Bronchial epithelial cell (primary cell): ENCODE measurements around the gene CCNYL1. TPM values are rescaled to one million over a fixed set of nuclear protein-coding genes. Genes with fewer than 3 reads are reported as not detected.

ENCODE experiments used
- DNase-seq: peaks from one replicate; pipeline ENCODE4 v3.0.0-alpha.2; 2010; ENCODE audit warnings: low read depth
- FAIRE-seq: peaks from 2 replicates; lab custom pipeline; 2011; peaks lifted over from hg19 to GRCh38; lab: Jason Lieb, UNC
- H3K27me3 ChIP-seq: 2 replicates; pipeline ENCODE4 v1.5.1; 2011; ENCODE audit warnings: low read length; ENCODE audit not compliant: control insufficient read depth, insufficient read depth
- H3K36me3 ChIP-seq: 2 replicates; pipeline ENCODE4 v1.5.1; 2011; ENCODE audit warnings: low read length; ENCODE audit not compliant: control insufficient read depth, insufficient read depth
- H3K4me3 ChIP-seq: 2 replicates; pipeline ENCODE4 v1.5.1; 2011; ENCODE audit warnings: mild to moderate bottlenecking, low read depth, low read length, control low read depth
- CTCF ChIP-seq: IDR thresholded peaks from 2 replicates; pipeline ENCODE4 v1.5.1; 2011; ENCODE audit warnings: mild to moderate bottlenecking, moderate library complexity, low read length, control low read depth, inconsistent platforms; ENCODE audit not compliant: insufficient read depth, severe bottlenecking
- total RNA-seq: library from RNA; depleted of rRNA; stranded (reverse); fragments of >200 nt; gene quantifications from 2 replicates; pipeline ENCODE4 v1.2.1, GENCODE V29; 2014

Gene CCNYL1
- total RNA-seq, 1 donor from 2014 or later, result 5.5 TPM

GRCh38 chr2:207777124-207777523, 65.7 kb downstream of the CCNYL1 start:
- DNase-seq (no peak), FAIRE-seq (no peak)
- no peak for TF ChIP-seq CTCF

GRCh38 chr2:207778298-207778882, 67.0 kb downstream of the CCNYL1 start:
- no peaks in the 10 kb centered on the region for H3K36me3 ChIP-seq
- TF ChIP-seq CTCF, result no peak
- no peak for FAIRE-seq

More at GRCh38 chr2:207777124-207777523, 65.7 kb downstream of the CCNYL1 start:
- no peaks in the 10 kb centered on the region for H3K27me3 ChIP-seq
- no peaks in the 10 kb centered on the region for H3K36me3 ChIP-seq
- H3K4me3 ChIP-seq, result no peak overlapping the region

GRCh38 chr2:207779523-207779922, 68.1 kb downstream of the CCNYL1 start:
- TF ChIP-seq CTCF, result no peak
- H3K4me3 ChIP-seq, result no peak overlapping the region

More at GRCh38 chr2:207778298-207778882, 67.0 kb downstream of the CCNYL1 start:
- no peak overlapping the region for H3K4me3 ChIP-seq
- no peaks in the 10 kb centered on the region for H3K27me3 ChIP-seq
- DNase-seq, result no peak

GRCh38 chr2:207782238-207783030, 71.0 kb downstream of the CCNYL1 start:
- Histone ChIP-seq H3K4me3 (no peak overlapping the region), H3K36me3 (no peaks in the 10 kb centered on the region), H3K27me3 (no peaks in the 10 kb centered on the region)
- no peak for TF ChIP-seq CTCF
- no peak for FAIRE-seq
- peak; percentile 67 for DNase-seq

More at GRCh38 chr2:207779523-207779922, 68.1 kb downstream of the CCNYL1 start:
- DNase-seq (no peak), FAIRE-seq (no peak)
- H3K27me3 ChIP-seq, result no peaks in the 10 kb centered on the region
- no peaks in the 10 kb centered on the region for H3K36me3 ChIP-seq

- no peak for TF ChIP-seq CTCF
- H3K27me3 ChIP-seq, result no peaks in the 10 kb centered on the region
- no peaks in the 10 kb centered on the region for H3K36me3 ChIP-seq
- DNase-seq (no peak), FAIRE-seq (no peak)
- no peak overlapping the region for H3K4me3 ChIP-seq
Observed at GRCh38 chr2:207783514-207783913, 72.1 kb downstream of the CCNYL1 start.
